IMR-90 (cell line): Measurements from ENCODE around the gene COLQ. TPM values are rescaled to one million over a fixed set of nuclear protein-coding genes. Genes with fewer than 3 reads are reported as not detected.

ENCODE experiments used
- ATAC-seq: fragments of 200-7000 bp; cut with Tn5 transposase; 2 replicates; pipeline ENCODE4 v1.9.1; 2020; ENCODE audit warnings: low read depth, mild to moderate bottlenecking, moderate library complexity
- BruUV-seq: library from RNA; stranded (reverse); fragments of 400-500 nt; replicated peaks from 2 replicates; lab custom pipeline; 2021; lab: Mats Ljungman, UMichigan
- CTCF ChIA-PET: fragments of 300-600 bp; formaldehyde crosslinking; extraction: SDS; loops from one replicate; lab custom pipeline; 2021; ENCODE audit warnings: antibody characterized with exemption; lab: Yijun Ruan, JAX
- POLR2A ChIA-PET: fragments of 300-600 bp; sonication (Branson Sonifier 250); formaldehyde crosslinking; loops from one replicate; lab custom pipeline; 2022; ENCODE audit warnings: antibody characterized with exemption; ENCODE audit not compliant: unreplicated experiment; lab: Charles Lee
- DNase-seq: peaks from one replicate; pipeline ENCODE4 v3.0.0; 2013
- H2AFZ ChIP-seq: replicated peaks from 2 replicates; pipeline ENCODE3; 2013; ENCODE audit warnings: low read length, mild to moderate bottlenecking; ENCODE audit not compliant: poor library complexity
- H2AK5ac ChIP-seq: 2 replicates; pipeline ENCODE4 v1.6.1; 2013; ENCODE audit warnings: low read depth, low read length, inconsistent platforms
- H2AK9ac ChIP-seq: replicated peaks from 2 replicates; pipeline ENCODE3; 2013; ENCODE audit warnings: mild to moderate bottlenecking, low read depth, low read length, moderate library complexity; ENCODE audit not compliant: poor library complexity
- H2BK120ac ChIP-seq: 2 replicates; pipeline ENCODE4 v1.6.1; 2013; ENCODE audit warnings: low read depth, low read length, inconsistent platforms
- H2BK15ac ChIP-seq: 3 replicates; pipeline ENCODE4 v1.6.1; 2013; ENCODE audit warnings: low read depth, low read length, inconsistent platforms
- H2BK20ac ChIP-seq: 2 replicates; pipeline ENCODE4 v1.6.1; 2013; ENCODE audit warnings: low read depth, mild to moderate bottlenecking, inconsistent platforms, low read length, moderate library complexity
- H2BK5ac ChIP-seq: 2 replicates; pipeline ENCODE4 v1.6.1; 2013; ENCODE audit warnings: mild to moderate bottlenecking, low read depth, low read length, inconsistent platforms; ENCODE audit not compliant: poor library complexity, severe bottlenecking
- H3K14ac ChIP-seq: replicated peaks from 2 replicates; pipeline ENCODE4 v1.6.1; 2013; ENCODE audit warnings: low read depth, low read length, inconsistent platforms
- H3K18ac ChIP-seq: 2 replicates; pipeline ENCODE4 v1.6.1; 2013; ENCODE audit warnings: low read depth, low read length, control low read depth
- H3K23ac ChIP-seq: 2 replicates; pipeline ENCODE4 v1.6.1; 2013; ENCODE audit warnings: low read depth, low read length, inconsistent platforms
- H3K27ac ChIP-seq: 2 replicates; pipeline ENCODE4 v1.5.1; 2013; ENCODE audit warnings: mild to moderate bottlenecking, control low read depth, low read length; ENCODE audit not compliant: insufficient read depth
- H3K27me3 ChIP-seq: 2 replicates; pipeline ENCODE4 v1.6.1; 2013; ENCODE audit warnings: low read length; ENCODE audit not compliant: control insufficient read depth, insufficient read depth
- H3K36me3 ChIP-seq: 2 replicates; pipeline ENCODE4 v1.6.1; 2013; ENCODE audit warnings: low read length, mixed read lengths; ENCODE audit not compliant: control insufficient read depth, insufficient read depth
- H3K4ac ChIP-seq: 2 replicates; pipeline ENCODE4 v1.6.1; 2013; ENCODE audit warnings: low read depth, low read length, inconsistent platforms
- H3K4me1 ChIP-seq: 2 replicates; pipeline ENCODE4 v1.6.1; 2013; ENCODE audit warnings: low read length, mixed read lengths; ENCODE audit not compliant: control insufficient read depth, insufficient read depth
- H3K4me2 ChIP-seq: 2 replicates; pipeline ENCODE4 v1.6.1; 2013; ENCODE audit warnings: low read depth, mild to moderate bottlenecking, control low read depth, low read length, moderate library complexity
- H3K4me3 ChIP-seq: 2 replicates; pipeline ENCODE4 v1.5.1; 2013; ENCODE audit warnings: low read depth, mild to moderate bottlenecking, control low read depth, low read length, moderate library complexity; ENCODE audit not compliant: insufficient read depth
- H3K56ac ChIP-seq: 2 replicates; pipeline ENCODE4 v1.6.1; 2013; ENCODE audit warnings: low read length, inconsistent platforms; ENCODE audit not compliant: insufficient read depth; ENCODE audit errors: extremely low read depth
- H3K79me1 ChIP-seq, 2 experiments: 2 replicates each; pipeline ENCODE4 v1.6.1; 2013; ENCODE audit warnings: low read length in 2 of 2, inconsistent platforms in 1 of 2, low read depth in 1 of 2
- H3K9ac ChIP-seq: 2 replicates; pipeline ENCODE4 v1.6.1; 2013; ENCODE audit warnings: low read depth, low read length, control low read depth
- H3K9me1 ChIP-seq: 2 replicates; pipeline ENCODE4 v1.6.1; 2013; ENCODE audit warnings: low read length, inconsistent platforms; ENCODE audit not compliant: insufficient read depth
- H3K9me3 ChIP-seq: 2 replicates; pipeline ENCODE4 v1.6.1; 2013; ENCODE audit warnings: low read length; ENCODE audit not compliant: control insufficient read depth, insufficient read depth
- H4K20me1 ChIP-seq: 2 replicates; pipeline ENCODE4 v1.6.1; 2013; ENCODE audit warnings: low read length, inconsistent platforms; ENCODE audit not compliant: insufficient read depth
- H4K5ac ChIP-seq: 2 replicates; pipeline ENCODE4 v1.6.1; 2013; ENCODE audit warnings: mild to moderate bottlenecking, low read depth, low read length, control low read depth
- H4K8ac ChIP-seq, 2 experiments: 2 replicates each; pipeline ENCODE4 v1.6.1; 2013; ENCODE audit warnings: low read depth in 2 of 2, low read length in 2 of 2, control low read depth in 1 of 2, inconsistent platforms in 1 of 2
- H4K91ac ChIP-seq: 2 replicates; pipeline ENCODE4 v1.6.1; 2013; ENCODE audit warnings: low read depth, low read length, inconsistent platforms; ENCODE audit not compliant: insufficient read depth
- BHLHE40 ChIP-seq: fragments of 150-350 bp; IDR thresholded peaks from 2 replicates; pipeline ENCODE4 v1.6.1; 2016; ENCODE audit warnings: mild to moderate bottlenecking, low read depth, low read length
- CEBPB ChIP-seq: IDR thresholded peaks from 2 replicates; pipeline ENCODE4 v1.6.1; 2012; ENCODE audit warnings: low read depth, low read length, improper control_type of control experiment
- CHD1 ChIP-seq: IDR thresholded peaks from 2 replicates; pipeline ENCODE4 v1.6.1; 2012; ENCODE audit warnings: low read depth, low read length, improper control_type of control experiment
- FOS ChIP-seq: fragments of 150-350 bp; IDR thresholded peaks from 2 replicates; pipeline ENCODE4 v1.6.1; 2016; ENCODE audit warnings: low read depth, low read length
- MAFK ChIP-seq: IDR thresholded peaks from 2 replicates; pipeline ENCODE4 v1.6.1; 2012; ENCODE audit warnings: low read depth, low read length, improper control_type of control experiment
- MXI1 ChIP-seq: IDR thresholded peaks from 2 replicates; pipeline ENCODE4 v1.6.1; 2012; ENCODE audit warnings: low read depth, mild to moderate bottlenecking, low read length, moderate library complexity, borderline replicate concordance
- NFE2L2 ChIP-seq: fragments of 150-350 bp; IDR thresholded peaks from 2 replicates; pipeline ENCODE4 v1.6.1; 2016; ENCODE audit warnings: low read depth, mild to moderate bottlenecking, low read length
- POLR2A ChIP-seq: IDR thresholded peaks from 2 replicates; pipeline ENCODE4 v1.6.1; 2012; ENCODE audit warnings: mild to moderate bottlenecking, low read depth, low read length
- RAD21 ChIP-seq: IDR thresholded peaks from 2 replicates; pipeline ENCODE4 v1.6.1; 2012; ENCODE audit warnings: low read length, improper control_type of control experiment
- RFX5 ChIP-seq: IDR thresholded peaks from 2 replicates; pipeline ENCODE4 v1.8.0; 2012; ENCODE audit warnings: low read depth, mild to moderate bottlenecking, low read length, moderate library complexity
- SMC3 ChIP-seq: fragments of 150-350 bp; IDR thresholded peaks from 2 replicates; pipeline ENCODE4 v1.6.1; 2016; ENCODE audit warnings: low read depth, mild to moderate bottlenecking, antibody characterized with exemption, low read length, moderate library complexity
- WGBS, 2 experiments: methylation state at CpG; one replicate each; pipeline versions ENCODE4 v1.1.5 to v1.1.7; 2013; ENCODE audit warnings: missing lambda C conversion rate in 2 of 2; ENCODE audit not compliant: insufficient read length in 1 of 2; ENCODE audit errors: extremely low coverage in 2 of 2; 5-methylcytosine and 5-hydroxymethylcytosine counted together
- dilution Hi-C: fragments of 300-500 bp; cut with HindIII; formaldehyde crosslinking; loops from one replicate; pipeline ENCODE4 v1.14.3; 2018; ENCODE audit warnings: low sequenced_read_pairs; ENCODE audit not compliant: unreplicated experiment
- in situ Hi-C: fragments of 300-500 bp; cut with MboI; formaldehyde crosslinking; loops from 3 replicates; pipeline ENCODE4 v1.14.3; 2019; ENCODE audit warnings: low sequenced_read_pairs, inconsistent platforms, mixed read lengths
- intact Hi-C: fragments of 100-400 bp; cut with micrococcal nuclease; formaldehyde crosslinking; loops from 2 replicates; pipeline ENCODE4 v1.10.0; 2022
- polyA plus RNA-seq, 3 experiments: library from polyadenylated mRNA; depleted of rRNA; stranded (reverse); fragments of >200 nt; gene quantifications; 2 replicates each; pipeline ENCODE4 v1.2.3, GENCODE V29; 2012; ENCODE audit warnings: low replicate concordance in 1 of 3
- total RNA-seq: library from RNA; depleted of rRNA; stranded (reverse); fragments of >200 nt; gene quantifications from 2 replicates; pipeline ENCODE4 v1.2.3, GENCODE V29; 2012
- TF ChIP-seq, protein P1 (sequence below): fragments of 150-350 bp; IDR thresholded peaks from 2 replicates; pipeline ENCODE4 v1.6.1; 2017; ENCODE audit warnings: mild to moderate bottlenecking, antibody characterized with exemption, low read length, low read depth
- TF ChIP-seq, protein P2 (sequence below): fragments of 150-350 bp; IDR thresholded peaks from 2 replicates; pipeline ENCODE4 v1.6.1; 2016; ENCODE audit warnings: low read depth, mild to moderate bottlenecking, low read length, moderate library complexity, borderline replicate concordance

COLQ gene
- total and polyA plus RNA-seq, 2 of the 4 experiments (the other 2 are of a cell fraction): 0.18 to 0.65 TPM

DNA sequence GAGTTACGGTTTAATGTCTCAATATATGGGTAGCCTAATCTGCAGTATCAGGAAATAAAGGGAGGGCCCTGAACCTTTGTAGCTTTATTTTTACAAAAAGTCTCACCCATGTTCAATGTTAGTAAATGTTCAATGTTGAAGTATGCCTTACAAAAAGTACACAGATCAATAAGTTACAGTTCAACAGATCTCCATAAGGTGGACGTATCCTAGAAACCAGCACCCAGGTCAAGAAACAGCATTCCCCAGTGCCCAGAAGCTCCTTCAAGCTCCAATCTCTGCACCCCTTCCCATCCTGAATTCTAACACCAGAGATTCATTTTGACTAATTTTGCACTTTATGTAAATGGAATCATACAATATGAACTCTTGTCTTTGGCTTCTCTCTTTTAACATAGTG is 31.3 kb downstream of the COLQ start:
- intact Hi-C loops (no loop called here), dilution Hi-C loops (no loop called here), in situ Hi-C loops (no loop called here)
- no peak overlapping the region for H3K14ac ChIP-seq
- H3K9me1 ChIP-seq: no peaks in the 10 kb centered on the region
- H2AK5ac ChIP-seq: no peak overlapping the region
- ATAC-seq: no peak
- H4K91ac ChIP-seq: no peak overlapping the region
- H3K79me1 ChIP-seq: no peaks in the 10 kb centered on the region
- no peak overlapping the region for H2AK9ac ChIP-seq
- no peak overlapping the region for H3K56ac ChIP-seq
- no peak overlapping the region for H3K4me2 ChIP-seq
- H3K27me3 ChIP-seq: no peaks in the 10 kb centered on the region
- no peak overlapping the region for H3K9ac ChIP-seq
- H3K4ac ChIP-seq: no peak overlapping the region
- no peak overlapping the region for H3K18ac ChIP-seq
- no CpG with 5 or more reads among the region's 2 CpGs for WGBS, 2 experiments
- no peak overlapping the region for H2BK15ac ChIP-seq
- H3K9me3 ChIP-seq: no peaks in the 10 kb centered on the region
- TF ChIP-seq MAFK: no peak
- no peak for TF ChIP-seq POLR2A
- TF ChIP-seq, protein P1, sequence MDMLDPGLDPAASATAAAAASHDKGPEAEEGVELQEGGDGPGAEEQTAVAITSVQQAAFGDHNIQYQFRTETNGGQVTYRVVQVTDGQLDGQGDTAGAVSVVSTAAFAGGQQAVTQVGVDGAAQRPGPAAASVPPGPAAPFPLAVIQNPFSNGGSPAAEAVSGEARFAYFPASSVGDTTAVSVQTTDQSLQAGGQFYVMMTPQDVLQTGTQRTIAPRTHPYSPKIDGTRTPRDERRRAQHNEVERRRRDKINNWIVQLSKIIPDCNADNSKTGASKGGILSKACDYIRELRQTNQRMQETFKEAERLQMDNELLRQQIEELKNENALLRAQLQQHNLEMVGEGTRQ: no peak
- no peak for TF ChIP-seq CHD1
- no peak for TF ChIP-seq RFX5
- TF ChIP-seq CEBPB: no peak
- TF ChIP-seq MXI1: no peak
- TF ChIP-seq RAD21: no peak
- TF ChIP-seq, protein P2, sequence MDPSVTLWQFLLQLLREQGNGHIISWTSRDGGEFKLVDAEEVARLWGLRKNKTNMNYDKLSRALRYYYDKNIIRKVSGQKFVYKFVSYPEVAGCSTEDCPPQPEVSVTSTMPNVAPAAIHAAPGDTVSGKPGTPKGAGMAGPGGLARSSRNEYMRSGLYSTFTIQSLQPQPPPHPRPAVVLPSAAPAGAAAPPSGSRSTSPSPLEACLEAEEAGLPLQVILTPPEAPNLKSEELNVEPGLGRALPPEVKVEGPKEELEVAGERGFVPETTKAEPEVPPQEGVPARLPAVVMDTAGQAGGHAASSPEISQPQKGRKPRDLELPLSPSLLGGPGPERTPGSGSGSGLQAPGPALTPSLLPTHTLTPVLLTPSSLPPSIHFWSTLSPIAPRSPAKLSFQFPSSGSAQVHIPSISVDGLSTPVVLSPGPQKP: no peak
- no peak for TF ChIP-seq SMC3
- TF ChIP-seq NFE2L2: no peak
- TF ChIP-seq FOS: no peak
- no peak for TF ChIP-seq BHLHE40
- CTCF ChIA-PET: interaction anchor here (1.1 kb wide), 1 partner anchor 29 kb away, joined by 3 read pairs; no protein-coding TSS in a partner anchor
- H3K4me1 ChIP-seq: no peaks in the 10 kb centered on the region
- H2BK5ac ChIP-seq: no peak overlapping the region
- H4K5ac ChIP-seq: no peak overlapping the region
- no peak overlapping the region for H4K8ac ChIP-seq
- H3K36me3 ChIP-seq: no peaks in the 10 kb centered on the region
- POLR2A ChIA-PET: interaction anchor here (0.6 kb wide), 1 partner anchor 14 kb away, joined by 4 read pairs; no protein-coding TSS in a partner anchor
- H3K27ac ChIP-seq: no peak overlapping the region
- no peak overlapping the region for H3K4me3 ChIP-seq
- no peaks in the 10 kb centered on the region for H4K20me1 ChIP-seq
- H2AFZ ChIP-seq: no peak overlapping the region
- DNase-seq: no peak
- no peak overlapping the region for H2BK20ac ChIP-seq
- no peak overlapping the region for H2BK120ac ChIP-seq
- no peak overlapping the region for H3K23ac ChIP-seq
- no TSS peak for BruUV-seq
